Measurements from ENCODE around the gene USP16.
"Not testable (repeated sequence)": the region's sequence is repeated elsewhere in the genome, so short reads cannot be mapped to it uniquely, and the experiment has no call there.

USP16 gene

GRCh38 chr21:29033301-29033700 lies 8.8 kb downstream of the USP16 start:
- FAIRE-seq: no peak

GRCh38 chr21:29033871-29034270 lies 9.4 kb downstream of the USP16 start:
- no peak for FAIRE-seq
- DNase-seq (ENCODE audit: low spot score): no peak

More at GRCh38 chr21:29033301-29033700, 8.8 kb downstream of the USP16 start:
- DNase-seq (ENCODE audit: low spot score): no peak

DNA sequence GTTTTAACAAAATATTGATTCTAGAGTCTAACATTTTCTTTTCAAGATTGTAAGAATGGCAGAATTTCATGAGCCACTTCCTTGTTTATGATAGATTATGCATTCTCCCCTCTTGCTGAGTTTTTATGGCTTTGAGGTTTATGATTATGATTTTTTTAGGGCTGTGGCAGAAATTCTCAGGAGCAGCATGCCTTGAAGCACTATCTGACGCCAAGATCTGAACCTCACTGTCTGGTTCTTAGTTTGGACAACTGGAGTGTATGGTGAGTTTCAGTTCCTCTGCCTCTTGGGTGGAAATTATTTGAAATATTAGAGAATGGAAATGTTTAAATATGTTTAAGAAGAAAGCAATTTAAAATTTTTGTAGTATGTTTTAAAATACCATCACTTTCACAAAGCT lies 10.2 kb downstream of the USP16 start:
- DNase-seq (ENCODE audit: low spot score): no peak
- FAIRE-seq: no peak

DNA sequence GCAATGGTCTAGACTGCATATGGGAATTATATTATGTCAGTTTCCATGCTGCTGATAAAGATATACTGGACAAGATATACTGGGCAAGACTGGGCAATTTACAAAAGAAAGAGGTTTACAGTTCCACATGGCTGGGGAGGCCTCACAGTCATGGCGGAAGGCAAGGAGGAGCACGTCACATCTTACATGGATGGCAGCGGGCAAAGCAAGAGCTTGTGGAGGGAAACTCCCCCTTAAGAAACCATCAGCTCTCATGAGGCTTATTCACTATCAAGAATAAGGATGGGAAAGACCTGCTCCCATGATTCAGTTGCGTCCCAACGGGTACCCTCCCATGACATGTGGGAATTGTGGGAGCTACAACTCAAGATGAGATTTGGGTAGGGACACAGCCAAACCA lies 27.8 kb downstream of the USP16 start:
- DNase-seq (ENCODE audit: low spot score): no peak
- FAIRE-seq: peak; percentile 20

DNA sequence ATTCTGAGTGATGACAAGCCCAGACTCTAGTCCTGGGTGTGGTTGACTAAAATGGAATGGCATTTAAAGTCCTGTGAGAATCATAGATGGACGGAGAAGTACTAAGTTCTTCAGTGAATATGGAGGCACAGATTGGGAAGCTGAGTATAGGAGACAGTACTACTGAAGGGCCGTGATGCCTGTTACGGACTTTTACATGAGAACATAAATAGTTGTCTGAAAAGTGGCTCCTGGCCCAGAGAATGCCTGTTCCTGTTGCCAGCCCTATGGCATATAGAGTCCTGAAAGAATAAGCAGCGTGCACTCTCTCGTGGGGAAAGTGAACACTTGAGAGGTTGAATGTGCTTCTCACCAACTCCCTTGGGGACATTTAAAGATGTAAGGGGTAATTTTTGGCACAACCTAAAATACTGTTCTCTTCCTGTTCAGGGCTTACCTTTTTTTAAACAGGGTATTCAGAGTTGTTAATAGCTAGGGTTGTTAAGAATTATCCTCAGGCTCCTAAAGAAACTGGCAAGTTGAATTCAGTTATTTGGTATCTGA lies 28.6 kb downstream of the USP16 start:
- FAIRE-seq: no peak
- DNase-seq (ENCODE audit: low spot score): no peak

DNA sequence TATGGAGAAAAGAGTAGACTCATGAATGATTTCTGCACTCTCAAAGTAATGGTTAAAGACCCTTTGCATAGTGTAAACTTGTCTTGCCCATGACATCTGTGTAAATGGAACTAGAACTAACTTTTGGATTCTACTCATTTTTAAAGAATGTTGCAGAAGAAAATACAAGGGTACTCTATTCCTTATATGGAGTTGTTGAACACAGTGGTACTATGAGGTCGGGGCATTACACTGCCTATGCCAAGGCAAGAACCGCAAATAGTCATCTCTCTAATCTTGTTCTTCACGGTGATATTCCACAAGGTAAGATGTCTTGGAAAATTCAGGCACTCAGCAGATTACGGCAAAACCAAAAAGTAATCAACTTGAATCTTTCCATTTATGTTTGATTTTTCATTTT lies 29.2 kb downstream of the USP16 start:
- no peak for FAIRE-seq
- DNase-seq (ENCODE audit: low spot score): no peak

DNA sequence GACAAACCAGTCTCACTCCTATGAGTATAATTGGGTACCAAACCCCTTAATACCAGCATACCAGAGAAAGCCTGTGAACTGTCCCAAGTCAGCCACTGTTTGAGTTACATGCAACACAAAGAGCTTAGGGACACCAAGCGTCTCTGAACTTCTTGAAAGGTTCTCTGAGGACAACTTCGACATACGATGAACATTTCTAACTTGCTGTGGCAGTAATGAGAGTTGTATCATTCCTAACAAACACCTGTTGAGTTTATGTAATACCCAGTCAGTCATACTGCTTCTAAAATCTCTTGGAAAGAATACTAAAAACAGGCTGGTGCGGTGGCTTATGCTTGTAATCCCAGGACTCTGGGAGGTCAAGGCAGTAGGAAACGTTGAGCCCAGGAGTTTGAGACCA lies 30.6 kb downstream of the USP16 start:
- no peak for FAIRE-seq
- DNase-seq (ENCODE audit: low spot score): no peak

DNA sequence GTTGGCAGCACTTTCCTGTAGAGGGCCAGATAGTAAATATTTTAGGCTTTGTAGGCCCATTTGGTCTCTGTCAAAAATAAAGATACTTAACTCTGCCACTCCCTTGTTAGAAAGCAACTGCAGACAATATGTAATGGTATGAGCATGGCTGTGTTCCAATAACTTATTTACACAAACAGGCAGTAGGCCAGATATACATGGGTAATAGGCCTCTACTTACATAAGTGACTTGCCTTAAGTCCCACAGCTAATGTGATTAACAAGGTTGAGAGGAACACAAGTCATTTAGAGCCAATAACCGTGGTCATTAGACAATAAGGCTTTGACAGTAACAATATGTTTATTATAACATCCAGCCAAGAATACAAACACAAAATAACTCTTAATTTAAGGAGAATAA lies 31.5 kb downstream of the USP16 start:
- FAIRE-seq (peak; percentile 17), DNase-seq (ENCODE audit: low spot score) (no peak)

DNA sequence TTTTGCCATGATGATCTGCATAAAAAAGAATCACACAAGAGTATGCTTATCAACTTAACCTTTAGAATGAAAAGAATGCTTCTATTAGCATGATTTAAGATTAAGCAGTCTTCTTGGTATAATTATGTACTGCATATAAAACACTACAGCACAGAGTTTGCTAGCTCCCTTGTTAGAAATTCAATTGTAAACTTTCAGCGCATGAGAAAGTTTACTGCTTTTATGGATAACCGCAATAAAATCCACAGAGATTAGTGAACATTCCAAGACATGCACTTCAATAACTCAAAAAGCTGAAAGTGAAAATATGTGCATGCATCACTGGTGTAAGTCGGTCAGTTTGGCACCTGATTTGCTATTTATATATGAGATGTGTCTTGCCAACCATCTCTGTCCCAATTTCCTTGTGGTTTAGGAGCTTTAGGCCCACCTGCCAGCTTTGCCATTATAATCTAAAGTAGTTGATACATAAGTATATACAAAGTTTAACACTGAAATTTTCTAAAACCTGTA lies 32.1 kb downstream of the USP16 start:
- DNase-seq (ENCODE audit: low spot score): no peak
- FAIRE-seq: no peak

- DNase-seq (ENCODE audit: low spot score) (no peak), FAIRE-seq (peak; percentile 71)
Measured at GRCh38 chr21:29064850-29065481, 40.5 kb downstream of the USP16 start.

DNA sequence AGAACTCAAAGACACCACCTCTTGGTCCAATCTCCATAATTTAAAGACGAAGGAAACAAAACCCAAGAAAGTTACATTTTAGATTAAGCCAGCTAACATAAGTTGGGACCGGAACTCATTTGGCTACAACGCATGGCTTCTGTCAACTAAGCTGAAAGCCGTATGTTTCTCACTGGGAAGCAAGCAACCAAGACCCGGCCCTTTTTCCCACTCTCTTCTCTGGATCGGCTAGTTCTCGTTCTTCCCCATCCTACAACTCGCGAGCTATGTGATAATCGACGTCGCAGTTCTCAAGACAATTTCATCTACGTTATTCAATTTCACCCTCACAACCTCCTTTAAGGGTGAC lies 48.4 kb downstream of the USP16 start:
- no peak for DNase-seq (ENCODE audit: low spot score)
- FAIRE-seq: no peak

DNA sequence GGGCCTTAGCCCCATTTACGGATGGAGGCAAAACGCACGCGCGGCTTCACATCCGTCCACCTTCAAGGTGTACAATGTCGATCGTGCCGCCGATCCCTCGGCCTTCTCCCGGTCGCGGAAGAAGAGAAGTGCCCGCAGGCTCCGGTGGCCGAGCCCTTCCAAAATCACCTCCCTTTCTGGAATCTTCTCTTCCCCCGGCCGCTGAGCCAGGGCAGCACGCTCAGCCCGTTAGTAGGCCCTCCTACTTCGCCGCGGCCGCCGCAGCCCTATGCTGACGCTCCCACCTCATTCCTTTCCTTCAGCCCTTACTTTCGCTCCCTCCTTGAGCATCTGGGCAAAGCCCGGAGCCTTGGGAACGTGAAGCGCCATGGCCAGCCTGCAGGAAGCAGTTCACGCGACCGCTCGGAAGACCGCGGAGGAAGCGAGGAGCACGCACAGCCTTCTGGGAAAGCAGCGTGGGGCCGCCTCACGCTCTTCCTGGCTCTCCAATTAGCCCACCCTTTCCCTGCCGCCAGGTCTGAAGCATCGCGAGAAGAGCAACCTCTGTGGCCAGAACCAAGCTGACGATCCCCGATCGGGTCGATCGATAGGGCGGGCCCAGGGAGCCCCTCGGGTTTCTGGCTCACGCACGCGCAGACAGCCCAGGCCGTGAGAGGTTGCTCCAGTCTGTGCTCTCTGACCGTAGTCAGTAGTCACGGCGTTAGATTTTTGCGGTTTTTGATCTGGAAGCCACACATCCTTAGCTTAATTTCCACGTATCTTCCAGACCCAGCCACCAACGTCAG lies 48.9 kb downstream of the USP16 start, which contains the start of gene CCT8:
TSS of gene CCT8 (minus strand) at position 427 of the 785 bp plus-strand sequence. CDS start at position 369, 58 bp downstream.
- FAIRE-seq: peak; percentile 93

GRCh38 chr21:29074007-29074376 lies 49.5 kb downstream of the USP16 start:
- no peak for DNase-seq (ENCODE audit: low spot score)
- no peak for FAIRE-seq

More for the DNA sequence above, 48.9 kb downstream of the USP16 start, which contains the start of gene CCT8:
- DNase-seq (ENCODE audit: low spot score): peak; percentile 100

DNA sequence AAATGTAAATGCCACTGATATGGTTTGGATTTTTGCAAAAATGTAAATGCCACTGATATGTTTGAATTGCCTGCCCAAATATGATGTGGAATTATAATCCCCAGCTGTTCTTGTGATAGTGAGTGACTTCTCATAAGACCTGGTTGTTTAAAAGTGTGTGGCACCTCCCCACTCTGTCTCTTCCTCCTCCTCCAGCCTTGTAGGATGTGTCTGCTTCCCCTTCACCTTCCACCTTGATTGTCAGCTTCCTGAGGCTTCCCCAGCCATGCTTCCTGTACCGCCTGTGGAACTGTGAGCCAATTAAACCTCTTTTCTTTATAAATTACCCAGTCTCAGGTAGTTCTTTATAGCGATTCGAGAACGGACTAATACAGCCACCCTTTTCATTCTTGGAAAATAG lies 50.3 kb downstream of the USP16 start:
- no peak for FAIRE-seq
- no peak for DNase-seq (ENCODE audit: low spot score)

- DNase-seq (ENCODE audit: low spot score): no peak
- FAIRE-seq: peak; percentile 13
Measured at GRCh38 chr21:29075706-29076466, 51.4 kb downstream of the USP16 start.

DNA sequence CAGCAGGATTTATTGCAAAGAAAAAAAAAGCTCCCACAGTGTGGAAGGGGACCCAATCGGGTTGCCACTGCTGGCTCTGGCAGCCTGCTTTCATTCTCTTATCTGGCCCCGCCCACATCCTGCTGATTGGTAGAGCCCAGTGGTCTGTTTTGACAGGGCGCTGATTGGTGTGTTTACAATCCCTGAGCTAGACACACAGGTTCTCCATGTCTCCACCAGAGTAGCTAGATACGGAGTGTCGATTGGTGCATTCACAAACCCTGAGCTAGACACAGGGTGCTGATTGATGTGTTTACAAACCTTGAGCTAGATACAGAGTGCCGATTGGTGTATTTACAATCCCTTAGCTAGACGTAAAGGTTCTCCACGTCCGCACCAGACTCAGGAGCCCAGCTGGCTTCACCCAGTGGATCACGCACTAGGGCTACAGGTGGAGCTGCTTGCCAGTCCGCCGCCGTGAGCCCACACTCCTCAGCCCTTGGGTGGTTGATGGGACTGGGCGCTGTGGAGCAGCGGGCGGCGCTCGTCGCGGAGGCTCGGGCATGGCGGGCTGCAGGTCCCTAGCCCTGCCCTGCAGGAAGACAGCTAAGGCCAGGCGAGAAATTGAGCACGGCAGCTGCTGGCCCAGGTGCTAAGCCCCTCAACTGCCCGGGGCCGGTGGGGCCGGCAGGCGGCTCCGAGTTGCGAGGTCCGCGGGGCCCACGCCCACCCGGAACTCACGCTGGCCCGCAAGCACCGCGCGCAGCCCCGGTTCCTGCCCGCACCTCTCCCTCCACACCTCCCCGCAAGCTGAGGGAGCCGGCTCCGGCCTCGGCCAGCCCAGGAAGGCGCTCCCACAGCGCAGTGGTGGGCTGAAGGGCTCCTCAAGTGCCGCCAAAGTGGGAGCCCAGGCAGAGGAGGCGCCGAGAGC lies 52.5 kb downstream of the USP16 start:
- not testable (repeated sequence) for DNase-seq (ENCODE audit: low spot score); FAIRE-seq

DNA sequence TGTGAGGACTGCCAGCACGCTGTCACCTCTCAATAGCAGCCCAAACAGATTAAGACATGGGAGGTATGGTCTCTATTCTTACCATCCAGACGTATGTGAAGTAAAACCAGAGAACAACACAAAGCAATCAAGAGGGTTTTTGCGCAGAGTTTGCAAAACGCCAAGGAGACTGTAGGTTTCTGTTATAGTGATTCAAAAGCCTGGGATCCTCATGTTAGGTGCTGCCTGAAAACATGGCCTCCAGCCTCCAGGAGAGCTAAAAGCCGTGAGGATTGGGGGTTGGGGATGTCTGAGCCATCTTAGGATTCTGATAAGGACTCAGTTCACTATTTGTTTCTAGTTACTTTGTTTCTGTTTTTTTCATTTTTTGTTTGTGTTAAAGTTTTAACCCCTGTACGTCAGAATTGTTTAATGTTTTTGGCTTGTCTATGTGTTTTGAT lies 53.2 kb downstream of the USP16 start:
- FAIRE-seq: no peak
- DNase-seq (ENCODE audit: low spot score): peak; percentile 54

DNA sequence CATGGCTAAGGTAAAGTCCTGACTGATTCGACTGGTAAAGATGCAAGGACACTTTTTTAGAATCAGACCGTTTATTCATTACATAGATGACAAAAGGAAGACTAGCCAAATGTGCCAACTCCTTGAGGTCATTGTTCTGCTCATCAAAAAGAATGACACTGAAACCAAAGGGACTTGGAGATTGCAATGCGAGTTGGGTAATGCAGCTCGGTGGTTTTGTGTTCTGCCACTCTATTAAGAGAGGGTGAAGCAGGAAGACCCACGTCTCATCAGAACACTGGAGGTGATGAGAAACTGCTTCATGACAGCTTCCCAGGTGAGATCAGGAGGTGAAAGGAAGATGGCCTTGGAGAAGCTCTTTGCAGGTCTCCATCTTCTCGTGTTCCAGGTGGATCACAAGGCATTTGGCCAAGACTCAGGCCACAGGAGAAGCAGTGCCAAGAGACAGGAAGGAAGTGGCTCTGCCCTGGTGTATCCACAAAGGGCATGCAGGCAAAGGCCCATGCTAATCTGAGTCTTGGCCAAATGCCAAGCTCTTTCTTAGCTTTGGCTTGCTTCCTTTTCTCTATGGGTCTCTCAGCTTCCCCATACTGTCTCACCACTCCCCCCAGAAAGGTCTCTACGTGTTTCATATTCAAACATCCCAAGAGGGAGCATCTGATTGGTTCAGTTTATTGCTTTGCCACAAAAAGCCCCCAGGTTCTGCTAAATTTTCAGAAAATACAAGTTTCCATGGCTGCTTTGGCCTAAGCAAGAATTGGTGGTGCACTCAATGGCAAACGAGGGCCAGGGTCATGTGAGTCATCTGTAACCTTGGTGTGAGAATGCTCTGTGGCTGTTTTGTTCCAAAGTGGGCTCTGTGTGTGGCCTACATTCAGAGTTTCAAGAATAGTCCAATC lies 54.6 kb downstream of the USP16 start:
- DNase-seq (ENCODE audit: low spot score): no peak
- FAIRE-seq: no peak

DNA sequence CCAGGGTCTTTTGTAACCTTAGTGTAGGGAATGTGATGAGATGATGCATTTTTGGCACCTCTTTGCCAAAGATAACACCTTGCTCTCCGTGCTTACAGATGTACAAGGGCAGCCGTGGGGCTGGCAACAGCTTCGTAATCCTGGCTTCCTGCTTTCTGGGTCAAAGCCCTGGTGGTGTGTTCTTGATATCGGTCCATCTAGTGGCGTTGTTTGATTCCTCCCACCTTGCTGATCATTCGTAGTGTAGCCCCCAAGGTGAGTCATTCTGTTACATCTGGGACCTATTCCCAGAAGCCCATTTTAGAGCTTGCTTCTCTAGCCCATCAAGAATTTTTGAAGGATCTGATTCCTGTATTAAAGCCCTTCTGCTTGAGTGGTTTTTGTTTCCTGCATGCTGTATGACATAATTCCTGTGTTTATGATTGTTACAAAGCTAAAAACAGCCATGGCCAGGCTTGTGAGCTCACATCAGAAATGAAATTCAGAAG lies 56.0 kb downstream of the USP16 start:
- DNase-seq (ENCODE audit: low spot score) (no peak), FAIRE-seq (no peak)

Measured in urothelium cell line (cell line).